GM21529 (cell line): ENCODE data around the gene BABAM1.
A peak's percentile ranks its signal among the peaks of the same experiment; 100 is the strongest.
"Not testable (repeated sequence)": the region's sequence is repeated elsewhere in the genome, so short reads cannot be mapped to it uniquely, and the experiment has no call there.

Source experiments
- ATAC-seq: cut with Tn5 transposase; IDR thresholded peaks from one replicate; pipeline ENCODE4 v1.9.1; 2021; ENCODE audit not compliant: unreplicated experiment

BABAM1 gene

DNA sequence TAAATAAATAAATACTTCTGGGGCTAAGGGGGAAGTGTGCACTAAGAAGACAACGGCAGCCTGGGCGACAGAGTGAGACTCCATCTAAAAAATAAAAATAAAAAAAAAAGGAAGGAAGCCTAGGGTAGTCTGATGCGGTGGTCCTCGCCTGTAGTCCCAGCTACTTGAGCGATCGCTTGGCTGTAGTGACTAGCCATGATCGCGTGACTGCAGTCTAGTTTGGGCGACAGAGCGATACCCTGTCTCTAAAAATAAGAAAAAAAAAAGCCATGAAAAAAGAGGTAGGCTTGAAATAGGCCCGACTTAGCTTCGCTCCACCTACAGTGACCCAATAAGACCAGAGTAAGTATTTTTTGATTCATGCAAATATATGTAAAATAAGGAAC lies 661 bp upstream of the BABAM1 start:
- ATAC-seq, result no peak

DNA sequence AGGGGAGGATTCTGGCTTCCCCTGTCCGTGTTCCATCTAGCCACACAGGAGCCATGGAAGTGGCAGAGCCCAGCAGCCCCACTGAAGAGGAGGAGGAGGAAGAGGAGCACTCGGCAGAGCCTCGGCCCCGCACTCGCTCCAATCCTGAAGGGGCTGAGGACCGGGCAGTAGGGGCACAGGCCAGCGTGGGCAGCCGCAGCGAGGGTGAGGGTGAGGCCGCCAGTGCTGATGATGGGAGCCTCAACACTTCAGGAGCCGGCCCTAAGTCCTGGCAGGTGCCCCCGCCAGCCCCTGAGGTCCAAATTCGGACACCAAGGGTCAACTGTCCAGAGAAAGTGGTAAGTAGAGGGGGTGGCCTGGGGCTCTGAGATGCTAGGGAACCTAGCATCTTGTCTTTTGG lies 1.5 kb downstream of the BABAM1 start:
- no peak for ATAC-seq

GRCh38 chr19:17274892-17275291 lies 7.6 kb downstream of the BABAM1 start:
- ATAC-seq, result not testable (repeated sequence)

GRCh38 chr19:17275441-17276175 lies 8.4 kb downstream of the BABAM1 start:
- ATAC-seq, result no peak

DNA sequence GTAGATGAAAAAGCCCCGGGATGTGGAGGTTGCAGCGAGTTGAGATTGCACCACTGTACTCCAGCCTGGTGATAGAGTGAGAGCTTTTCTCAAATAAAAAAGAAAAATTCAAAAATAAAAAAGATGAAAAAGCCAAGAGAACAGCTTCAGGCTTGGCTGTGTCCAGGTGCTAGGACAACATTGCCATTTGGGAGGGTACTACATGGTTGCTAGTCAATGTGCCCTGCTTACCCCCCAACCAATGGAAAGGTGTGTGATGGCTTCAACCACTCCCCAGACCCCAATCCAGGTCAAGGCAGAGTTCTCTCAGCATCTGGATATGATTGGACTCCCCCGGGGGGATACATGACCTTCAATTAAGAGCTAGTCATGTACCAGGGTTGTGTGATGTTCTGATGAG lies 12.2 kb downstream of the BABAM1 start:
- ATAC-seq, result no peak

- no peak for ATAC-seq
Observed at GRCh38 chr19:17281391-17282304, 14.4 kb downstream of the BABAM1 start, which contains the start of gene ANKLE1. TSS of gene ANKLE1 (plus strand) at chr19:17281901. CDS start at chr19:17281921, 20 bp downstream.

GRCh38 chr19:17282488-17283125 lies 15.4 kb downstream of the BABAM1 start:
- ATAC-seq, result peak; percentile 66

- no peak for ATAC-seq
Observed at GRCh38 chr19:17283504-17283996, 16.3 kb downstream of the BABAM1 start.

GRCh38 chr19:17285415-17286135 lies 18.3 kb downstream of the BABAM1 start:
- no peak for ATAC-seq

GRCh38 chr19:17286263-17286662 lies 19.0 kb downstream of the BABAM1 start:
- no peak for ATAC-seq

- ATAC-seq, result no peak
Observed at GRCh38 chr19:17286752-17287151, 19.5 kb downstream of the BABAM1 start.

- ATAC-seq, result no peak
Observed at GRCh38 chr19:17289489-17289888, 22.2 kb downstream of the BABAM1 start.

DNA sequence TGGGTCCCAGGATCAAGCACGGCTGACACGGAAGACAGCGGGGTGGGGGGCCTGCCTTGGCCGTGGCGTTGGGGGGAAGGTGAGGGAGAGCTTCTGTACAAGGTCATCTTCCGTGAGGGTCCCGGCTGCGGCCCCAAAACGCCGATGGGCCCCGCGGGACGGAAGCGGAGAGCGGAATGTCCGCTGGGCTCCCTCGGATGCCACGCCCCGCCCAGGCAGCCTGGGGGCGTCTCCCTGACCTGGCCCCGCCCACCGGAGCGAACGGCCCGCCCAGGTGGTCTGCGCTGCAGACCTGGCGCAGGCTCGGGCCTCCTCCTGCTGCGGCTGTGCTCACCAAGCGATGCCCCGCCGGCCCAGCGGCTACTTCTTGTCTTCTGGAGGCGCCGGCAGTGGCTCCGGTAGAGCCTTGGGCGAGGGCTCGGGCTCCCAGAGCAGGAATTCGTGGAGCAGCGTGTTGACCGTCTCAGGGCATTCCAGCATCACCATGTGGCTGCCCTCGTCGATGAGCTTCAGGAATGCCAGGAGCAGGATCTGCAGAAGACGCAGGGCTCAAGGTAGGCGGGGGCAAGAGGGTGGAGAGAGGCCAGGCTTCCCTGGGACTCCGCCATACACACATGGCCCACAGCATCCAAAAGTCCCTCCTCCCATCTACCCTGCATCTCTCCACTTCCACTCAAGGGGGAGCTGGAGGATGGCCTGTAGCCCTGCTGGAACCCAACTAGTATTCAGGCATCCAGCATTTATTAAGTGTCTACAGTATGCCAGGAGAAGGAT lies 25.2 kb downstream of the BABAM1 start:
- ATAC-seq, result peak; percentile 84

- ATAC-seq, result no peak
Observed at GRCh38 chr19:17293605-17294004, 26.4 kb downstream of the BABAM1 start.

GRCh38 chr19:17294051-17294891 lies 27.0 kb downstream of the BABAM1 start:
- ATAC-seq, result no peak

DNA sequence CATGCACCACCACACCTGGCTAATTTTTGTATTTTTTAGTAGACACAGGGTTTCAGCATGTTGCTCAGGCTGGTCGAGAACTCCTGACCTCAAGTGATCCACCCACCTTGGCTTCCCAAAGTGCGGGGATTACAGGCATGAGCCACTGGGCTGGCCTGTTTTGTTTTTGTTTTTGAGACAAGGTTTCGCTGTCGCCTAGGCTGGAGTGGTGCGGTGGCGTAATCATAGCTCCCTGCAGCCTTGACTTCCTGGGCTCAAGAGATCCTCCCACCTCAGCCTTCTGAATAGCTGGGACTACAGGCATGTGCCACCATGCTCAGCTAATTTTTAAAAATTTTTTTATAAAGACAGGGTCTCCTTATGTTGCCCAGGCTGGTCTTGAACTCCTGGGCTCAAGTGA lies 28.3 kb downstream of the BABAM1 start:
- not testable (repeated sequence) for ATAC-seq

DNA sequence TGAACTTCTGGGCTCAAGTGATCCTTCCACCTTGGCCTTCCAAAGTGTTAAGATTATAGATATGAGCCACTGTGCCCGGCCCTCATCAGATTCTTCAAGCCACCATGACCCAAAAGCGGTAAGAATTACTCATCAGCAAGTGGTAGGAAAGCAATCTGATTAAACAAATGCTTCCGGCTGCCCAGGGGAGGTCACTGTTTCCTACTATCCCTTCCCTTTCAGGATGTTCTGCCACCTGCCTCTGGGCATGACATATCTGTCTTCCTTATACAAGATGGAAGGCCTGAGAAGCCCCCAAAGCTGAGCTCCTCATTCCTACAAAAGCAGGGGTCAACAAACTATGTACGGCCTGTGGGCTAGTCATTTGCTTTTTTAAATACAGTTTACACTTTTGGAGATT lies 29.0 kb downstream of the BABAM1 start:
- ATAC-seq, result no peak

- no peak for ATAC-seq
Observed at GRCh38 chr19:17296976-17297375, 29.7 kb downstream of the BABAM1 start.

GRCh38 chr19:17300992-17301619 lies 33.9 kb downstream of the BABAM1 start:
- no peak for ATAC-seq
